GM18907 (cell line): ENCODE results near the gene SNAP47.

Experiments used
- ATAC-seq: cut with Tn5 transposase; IDR thresholded peaks from one replicate; pipeline ENCODE4 v1.9.1; 2021; ENCODE audit warnings: mild to moderate bottlenecking, moderate library complexity; ENCODE audit not compliant: unreplicated experiment

The SNAP47 gene

DNA sequence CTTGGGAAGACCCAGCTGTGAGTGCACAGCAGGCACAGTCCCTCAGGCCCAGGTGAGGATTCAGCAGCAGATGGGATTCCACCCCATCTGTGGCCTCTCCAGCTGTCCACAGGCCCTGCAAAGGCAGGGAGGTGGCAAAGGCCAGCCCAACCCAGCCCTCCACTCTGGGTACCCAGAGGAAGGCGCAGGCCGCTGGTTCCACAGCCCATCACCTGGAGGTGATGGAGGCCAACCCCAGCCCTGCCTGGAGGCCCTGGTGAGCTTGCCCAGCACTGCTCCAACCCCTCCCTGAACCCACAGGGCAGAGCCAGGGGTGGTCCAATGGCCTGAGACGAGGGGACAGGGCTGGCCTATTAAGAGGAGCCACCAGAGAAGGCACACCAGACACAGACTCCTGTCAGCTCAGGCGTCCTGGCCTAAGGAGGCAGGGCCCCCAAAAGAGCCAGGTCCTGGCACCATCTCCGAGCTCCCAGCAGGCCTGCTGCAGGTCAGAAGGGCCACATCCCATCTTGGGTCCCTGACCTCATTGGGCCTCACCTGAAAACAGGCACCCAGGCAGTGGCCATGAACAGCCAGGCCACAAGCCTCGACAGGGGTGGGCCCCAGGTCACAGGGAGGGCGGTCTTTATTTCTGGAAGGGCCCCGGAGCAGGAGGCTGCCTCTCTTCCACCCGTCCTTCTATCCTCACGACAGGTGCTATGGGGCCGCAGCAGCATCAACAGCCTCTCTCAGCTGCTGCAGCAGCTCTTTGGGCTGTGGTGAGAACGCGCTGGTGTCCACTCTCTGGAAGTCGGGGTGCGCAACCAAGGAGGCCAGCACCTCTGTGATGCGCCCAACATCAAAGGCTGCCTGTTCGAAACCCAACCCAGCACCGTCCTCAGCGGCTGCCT, 3.3 kb upstream of the SNAP47 start:
- ATAC-seq = no peak

DNA sequence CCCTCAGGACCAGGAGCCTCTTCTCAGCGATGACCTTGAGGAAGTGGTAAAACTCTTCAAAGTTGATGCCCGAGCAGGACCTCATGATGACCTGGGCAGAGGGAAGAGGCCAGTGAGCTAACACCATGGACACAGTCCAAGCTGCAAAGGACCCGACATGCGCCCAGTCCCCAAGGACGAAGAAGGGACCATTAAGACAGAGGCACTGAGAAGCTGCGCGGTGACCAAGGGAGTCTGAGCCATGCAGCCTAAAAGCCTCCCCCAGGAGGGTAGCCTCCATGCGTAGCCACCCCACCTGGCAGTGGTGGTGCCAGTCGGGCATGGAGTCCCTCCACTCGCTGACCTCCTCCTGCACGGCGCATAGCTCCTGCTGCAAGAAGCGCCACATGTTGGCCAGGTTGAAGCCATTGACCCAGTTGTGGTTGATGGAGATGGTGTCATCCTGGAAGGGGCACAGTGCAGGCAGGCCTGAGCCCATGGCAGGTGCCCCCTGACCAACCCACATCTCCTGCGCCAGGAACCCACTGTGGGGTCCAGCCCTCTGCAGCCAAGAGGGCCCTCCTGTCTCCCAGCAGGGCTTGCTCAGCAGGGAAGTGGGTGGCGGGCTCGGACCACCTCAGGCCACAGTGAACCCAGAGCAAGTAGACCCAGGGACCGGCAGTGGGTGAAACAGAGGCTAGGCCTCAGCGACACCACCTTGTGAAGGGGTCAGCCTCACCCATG, 2.5 kb upstream of the SNAP47 start:
- ATAC-seq = no peak

DNA sequence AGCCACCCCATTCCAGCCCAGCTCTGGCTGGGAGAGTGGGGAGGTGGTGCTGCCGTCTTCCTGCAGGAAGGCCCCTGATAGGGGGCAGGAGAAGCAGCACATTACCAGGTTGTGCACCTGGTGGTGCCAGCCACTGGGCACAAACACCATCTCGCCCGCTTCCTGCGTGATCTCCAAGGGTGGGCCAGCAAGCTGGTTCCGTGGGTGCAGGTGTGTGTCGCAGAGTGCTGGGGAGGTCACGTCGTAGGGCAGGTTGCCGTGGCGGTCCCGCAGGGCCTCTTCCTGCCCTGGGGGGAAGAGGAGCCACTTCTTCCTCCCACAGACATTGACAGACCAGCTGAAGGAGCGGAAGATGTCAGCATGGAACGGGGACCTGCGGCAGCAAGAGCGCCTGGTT, 1.9 kb upstream of the SNAP47 start:
- no peak for ATAC-seq

DNA sequence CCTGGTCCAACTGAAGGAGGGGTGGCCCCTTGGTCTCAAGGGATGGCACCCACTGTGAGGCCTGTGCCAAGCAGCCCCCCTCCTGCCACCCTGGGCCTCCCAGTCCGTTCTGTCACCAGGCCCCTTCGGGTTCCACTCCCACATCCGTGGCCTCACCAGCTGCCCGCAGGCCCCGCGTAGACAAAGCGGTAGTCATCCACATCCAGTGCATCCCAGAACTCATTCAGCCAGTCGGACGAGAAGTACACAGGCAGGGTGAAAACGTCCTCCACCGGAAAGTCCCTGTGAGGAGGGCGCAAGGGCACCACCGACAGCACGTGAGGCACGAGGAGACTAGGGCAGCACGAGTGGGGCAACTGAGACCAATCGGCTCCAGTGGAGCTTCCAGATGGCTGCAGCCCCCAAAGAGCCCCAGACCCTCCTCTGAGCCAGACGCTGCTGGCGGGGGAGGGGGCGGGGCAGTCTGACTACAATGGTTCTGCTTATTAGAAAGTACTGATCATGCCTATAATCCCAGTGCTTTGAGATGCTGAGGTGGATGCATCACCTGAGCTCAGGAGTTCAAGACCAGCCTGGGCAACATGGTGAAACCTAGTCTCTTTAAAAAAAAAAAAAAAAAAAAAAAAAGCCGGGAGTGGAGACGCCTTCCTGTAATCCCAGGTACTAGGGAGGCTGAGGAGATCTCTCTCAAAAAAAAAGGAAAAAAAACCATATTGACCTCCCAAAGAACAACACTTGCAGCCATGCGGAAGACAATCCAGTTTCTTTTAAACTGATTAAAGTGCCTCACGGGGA, 1.3 kb upstream of the SNAP47 start:
- no peak for ATAC-seq

DNA sequence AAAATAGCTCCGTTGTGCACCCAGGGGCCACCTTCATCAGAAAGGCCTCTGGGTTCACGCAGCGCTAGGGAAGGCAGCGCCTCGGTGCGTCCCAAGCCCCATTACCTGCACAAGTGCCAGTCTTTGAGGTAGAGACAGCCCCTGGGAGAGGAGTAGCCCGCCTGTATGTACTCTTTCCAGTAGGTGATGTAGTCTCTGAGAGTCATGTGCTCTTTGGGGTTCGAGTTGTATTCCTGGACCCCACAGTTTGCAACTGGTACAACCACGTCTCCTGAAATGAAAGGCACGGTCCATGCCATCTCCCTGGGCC, 734 bp upstream of the SNAP47 start:
- no peak for ATAC-seq

DNA sequence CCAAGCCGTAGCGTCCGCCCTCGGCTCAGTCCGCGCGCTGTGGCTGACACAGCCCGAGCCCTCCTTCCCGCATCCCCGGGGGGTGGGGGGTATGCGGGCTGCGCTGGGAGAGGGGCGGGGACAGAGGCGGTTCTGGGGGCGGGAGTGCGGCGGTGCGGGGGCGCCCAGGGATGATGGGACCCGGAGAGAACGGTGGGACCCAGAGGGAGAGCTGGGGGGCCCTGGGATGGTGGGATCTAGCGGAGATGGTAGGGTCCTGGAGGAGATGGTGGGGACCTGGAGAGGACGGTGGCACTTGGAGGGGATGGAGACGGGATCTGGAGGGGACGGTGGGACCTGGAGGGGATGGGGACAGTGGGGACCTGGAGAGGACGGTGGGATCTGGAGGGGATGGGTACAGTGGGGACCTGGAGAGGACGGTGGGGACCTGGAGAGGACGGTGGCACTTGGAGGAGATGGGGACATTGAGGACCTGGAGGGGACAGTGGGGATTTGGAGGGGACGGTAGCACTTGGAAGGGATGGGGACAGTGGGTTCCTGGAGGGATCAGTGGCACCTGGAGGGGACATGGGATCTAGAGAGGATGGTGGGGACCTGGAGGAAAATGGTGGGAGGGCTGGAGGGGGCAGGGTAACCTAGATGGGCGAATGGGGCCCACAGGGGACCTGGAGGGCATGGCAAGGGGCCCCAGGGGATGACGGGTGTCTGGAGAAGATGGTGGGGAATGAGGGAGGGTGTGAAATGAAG, 477 bp downstream of the SNAP47 start:
- no peak for ATAC-seq

DNA sequence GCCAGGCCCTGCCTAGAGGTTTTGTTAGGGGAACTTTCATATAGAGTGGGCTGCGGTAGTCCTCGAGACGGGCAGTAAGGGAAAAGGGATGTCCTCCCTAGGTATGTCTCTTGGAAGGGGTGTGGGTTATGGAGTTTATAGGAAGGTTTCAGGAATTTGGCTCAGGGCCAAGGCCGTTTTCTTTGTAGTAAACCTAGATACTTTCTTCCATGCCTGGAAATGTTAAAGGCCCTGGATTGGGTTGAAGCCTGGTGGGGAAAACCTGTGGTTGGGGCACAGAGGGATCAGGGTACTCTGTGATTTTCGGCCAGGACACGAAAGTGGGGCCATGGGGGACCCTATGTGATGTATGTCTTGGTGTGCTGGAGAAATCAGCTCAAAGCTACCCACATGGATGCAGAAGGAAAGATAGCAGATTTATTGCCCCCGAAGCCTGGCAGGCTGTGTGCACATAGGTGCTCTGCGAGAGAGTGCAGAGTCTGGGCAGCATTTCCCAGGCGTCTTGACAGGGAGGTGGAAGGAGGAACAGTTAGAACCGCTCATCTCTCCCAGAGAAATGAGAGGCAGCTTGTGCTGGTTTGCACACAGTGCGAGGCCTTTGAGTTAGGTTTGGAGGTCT, 1.7 kb downstream of the SNAP47 start:
- no peak for ATAC-seq

DNA sequence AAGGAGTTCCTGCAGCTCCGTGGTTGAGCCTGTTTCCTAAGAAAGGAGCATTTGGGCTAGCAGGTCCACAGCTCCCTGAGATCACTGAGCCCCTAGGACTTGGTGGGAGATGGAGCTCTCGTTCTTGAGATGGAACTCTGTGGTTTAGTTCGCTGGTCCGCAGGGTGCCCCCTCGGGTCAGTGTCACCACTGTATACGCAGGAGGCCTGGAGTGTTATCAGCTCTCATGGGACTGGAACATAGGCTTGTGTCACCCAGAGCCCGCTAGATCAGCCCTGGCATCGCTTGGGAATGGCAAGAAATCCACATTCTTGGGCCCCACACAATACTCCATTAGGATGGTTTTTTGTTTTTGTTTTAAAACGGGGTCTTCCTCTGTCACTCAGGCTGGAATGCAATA, 3.6 kb downstream of the SNAP47 start:
- no peak for ATAC-seq

DNA sequence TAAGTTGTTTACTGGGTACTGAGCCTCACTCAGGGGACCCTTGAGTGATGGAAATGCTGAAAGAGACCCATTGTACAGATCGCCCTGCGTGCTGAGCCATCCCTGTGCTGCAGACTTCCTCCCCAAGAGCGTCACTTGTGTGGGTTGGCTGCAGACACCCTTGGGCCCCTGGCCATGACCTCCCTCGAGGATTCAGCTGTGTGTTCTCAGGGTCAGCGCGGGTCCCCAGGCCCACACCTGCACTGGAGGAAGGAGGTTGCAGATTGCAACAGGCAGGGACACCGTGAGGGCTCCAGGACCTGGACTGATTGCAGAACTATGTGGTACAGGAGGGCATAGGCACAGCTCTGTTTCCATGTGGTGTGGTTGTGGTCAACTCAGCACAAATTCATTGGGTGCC, 4.4 kb downstream of the SNAP47 start:
- ATAC-seq = no peak

DNA sequence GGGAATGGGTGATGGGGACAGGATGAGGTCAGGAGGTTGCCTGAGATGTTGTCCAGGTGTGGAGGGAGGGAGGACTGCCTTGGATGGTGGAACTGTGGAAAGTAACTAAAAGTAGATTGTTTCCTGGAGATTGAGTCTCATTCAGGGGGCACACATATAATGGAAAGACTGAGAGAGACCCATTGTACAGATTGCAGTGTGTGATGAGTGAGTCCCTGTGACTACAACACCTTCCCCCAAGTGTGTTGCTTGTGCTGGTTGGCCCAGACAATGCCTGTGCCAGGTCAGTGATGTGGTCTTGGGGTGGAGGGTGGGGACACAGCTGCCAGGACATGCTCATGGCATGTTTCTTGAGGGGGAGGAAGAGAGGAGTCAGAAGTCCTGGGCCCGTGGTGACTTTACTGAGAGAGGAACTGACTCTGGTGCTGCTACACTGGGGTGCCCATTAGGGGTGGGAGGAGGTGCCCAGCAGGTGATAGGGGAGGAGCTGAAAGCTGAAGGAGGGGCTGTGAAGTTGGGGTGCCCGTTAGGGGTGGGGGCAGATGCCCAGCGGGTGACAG, 5.2 kb downstream of the SNAP47 start:
- no peak for ATAC-seq

DNA sequence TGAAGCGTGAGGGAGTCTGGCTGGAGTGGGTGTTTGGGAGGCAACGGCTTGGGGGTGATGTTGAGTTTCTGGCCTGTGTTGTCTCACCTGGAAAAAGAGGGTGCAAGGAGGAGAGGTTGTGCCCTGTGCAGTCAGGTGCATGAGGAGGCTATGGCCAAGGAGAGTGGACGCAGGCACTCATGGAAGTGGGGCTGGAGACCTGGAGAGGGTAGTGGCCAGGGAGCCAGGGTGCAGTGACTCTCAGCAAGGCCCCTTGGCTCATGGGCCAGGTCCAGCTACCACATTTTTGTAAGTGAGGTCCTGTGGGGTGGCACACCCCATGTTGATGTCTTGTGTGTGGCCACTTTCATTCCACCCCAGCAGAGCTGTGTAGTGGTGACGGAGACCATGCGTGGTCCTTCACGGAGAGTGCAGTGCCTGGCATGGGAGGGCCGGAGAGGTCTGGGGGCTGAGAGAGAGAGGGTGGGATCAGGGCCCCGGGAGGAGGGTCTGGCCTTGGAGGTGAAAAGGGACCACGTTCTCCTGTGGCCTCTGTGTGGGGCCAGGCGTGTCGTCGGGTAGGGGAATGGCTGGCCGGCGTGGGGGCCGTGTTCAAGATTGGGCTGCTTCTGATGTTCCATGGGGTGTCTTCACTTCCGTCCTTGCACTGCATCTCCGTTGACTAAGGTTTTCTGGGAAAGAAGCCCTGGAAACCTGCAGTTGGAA, 6.1 kb downstream of the SNAP47 start:
- ATAC-seq = no peak

DNA sequence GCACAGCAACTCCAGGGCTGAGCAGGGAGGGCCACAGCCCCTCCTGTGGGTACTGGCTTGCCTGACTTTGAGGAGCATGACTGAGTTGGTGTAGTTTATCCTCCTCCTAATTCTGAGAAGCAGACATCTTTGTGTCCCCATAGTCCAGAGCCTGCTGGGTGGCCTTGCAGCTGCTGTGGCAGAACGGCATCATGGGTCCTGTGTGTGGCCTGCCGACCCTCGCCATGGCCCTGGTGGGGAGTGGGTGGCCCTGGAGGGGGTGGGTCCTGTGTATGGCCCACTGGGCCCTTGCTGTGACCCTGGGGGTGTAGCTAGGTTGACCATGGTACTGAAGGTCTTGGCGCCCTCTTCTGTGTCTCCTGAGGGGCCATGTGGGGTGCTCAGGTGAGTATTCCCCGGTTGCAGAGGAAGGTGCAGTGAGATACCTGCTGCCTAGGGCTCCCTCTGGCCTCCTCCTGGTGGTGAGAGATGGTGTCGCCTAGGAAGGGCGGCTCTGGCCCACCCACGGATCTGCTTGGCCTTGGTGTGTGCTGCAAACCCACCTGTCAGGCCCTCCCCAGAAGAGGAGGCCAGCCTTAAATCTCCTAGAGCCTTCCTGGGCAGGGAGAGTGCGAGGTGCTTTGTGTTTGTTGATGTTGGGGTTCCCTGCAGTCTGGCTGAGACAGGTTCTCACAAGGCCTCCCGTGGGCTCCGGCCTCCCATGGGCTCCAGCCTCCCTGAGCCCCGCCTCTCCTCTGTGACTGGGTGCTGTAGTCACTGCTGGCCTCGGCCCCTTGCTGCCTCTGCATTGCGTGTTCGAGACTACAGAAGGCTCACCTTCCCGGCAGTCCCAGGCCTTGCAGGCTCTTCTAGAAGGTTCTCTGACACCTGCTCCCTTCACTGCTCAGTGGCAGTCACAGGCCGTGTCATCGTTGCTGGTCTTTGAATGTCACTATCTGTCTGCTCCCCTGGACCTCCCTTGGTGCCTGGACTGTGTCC, 7.8 kb downstream of the SNAP47 start:
- no peak for ATAC-seq

DNA sequence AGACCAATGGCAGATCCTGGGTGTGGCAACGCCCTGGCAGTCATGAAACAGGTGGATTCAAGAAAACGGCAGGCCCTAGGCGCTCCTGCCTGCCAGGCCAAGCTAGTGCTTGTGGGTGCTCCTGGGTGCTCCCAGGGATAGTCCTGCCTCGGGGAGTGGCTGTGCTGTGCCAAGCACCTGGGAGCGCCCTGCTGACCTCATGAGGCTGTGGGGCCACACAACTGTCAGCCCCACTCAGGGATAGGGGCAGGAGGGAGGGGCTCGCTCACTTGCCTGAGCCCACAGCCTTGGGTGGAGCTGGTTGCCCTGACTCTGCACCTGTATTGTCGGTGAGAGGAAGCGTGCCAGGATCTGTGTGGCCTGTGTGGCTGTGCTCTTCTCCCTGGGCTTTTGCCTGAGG, 9.4 kb downstream of the SNAP47 start:
- no peak for ATAC-seq

DNA sequence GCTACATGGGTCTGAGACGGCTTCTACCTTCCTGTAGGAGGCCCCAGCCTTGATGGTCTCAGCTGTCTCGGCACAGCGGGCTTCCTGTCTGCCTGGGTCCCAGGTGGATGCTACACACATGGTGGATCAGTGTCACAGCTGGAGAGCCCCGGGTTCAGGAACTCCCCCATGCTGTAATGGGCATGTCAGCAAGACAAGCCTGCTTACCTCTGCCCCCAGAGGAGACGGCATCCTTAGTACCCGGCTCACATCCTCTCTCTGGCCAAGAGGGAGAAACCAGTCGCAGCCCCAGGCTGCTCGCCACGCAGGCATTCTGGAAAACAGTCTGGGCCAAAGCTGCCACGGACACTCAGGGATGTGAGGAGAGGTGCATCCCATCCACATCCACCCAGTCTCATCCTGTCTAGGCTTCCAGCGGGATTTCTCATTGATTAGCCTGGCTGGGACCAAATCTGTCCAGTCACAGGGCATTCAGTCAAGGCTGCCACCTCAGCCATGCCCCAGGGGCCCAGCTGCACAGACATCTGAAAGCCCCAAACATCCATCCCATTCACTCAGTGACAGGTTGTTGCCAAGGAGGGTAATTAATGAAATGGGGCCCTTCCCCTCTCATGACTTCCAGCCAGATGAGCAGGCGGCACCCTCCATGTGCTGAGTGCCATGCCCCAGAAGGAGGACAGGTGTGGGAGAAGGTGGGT, 10.5 kb downstream of the SNAP47 start:
- ATAC-seq = no peak

DNA sequence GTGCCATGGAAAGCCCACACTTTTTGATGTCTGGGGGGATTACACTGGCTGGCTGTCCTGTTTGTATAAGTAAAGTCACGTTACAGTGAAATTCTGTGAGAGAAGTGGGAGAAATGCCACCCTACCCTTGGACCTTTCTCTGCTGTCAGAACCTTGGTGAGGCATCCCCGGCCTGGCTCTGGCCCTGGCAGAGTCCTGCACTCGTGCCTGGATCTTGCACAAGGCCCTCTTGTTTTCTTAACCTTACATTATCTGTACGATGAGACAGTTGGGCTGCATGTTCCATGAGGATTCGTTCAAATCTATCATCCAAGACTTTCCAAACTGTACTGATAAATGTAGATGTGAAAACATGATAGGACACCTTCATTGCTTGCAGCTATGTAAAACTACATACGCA, 11.4 kb downstream of the SNAP47 start:
- ATAC-seq = no peak

DNA sequence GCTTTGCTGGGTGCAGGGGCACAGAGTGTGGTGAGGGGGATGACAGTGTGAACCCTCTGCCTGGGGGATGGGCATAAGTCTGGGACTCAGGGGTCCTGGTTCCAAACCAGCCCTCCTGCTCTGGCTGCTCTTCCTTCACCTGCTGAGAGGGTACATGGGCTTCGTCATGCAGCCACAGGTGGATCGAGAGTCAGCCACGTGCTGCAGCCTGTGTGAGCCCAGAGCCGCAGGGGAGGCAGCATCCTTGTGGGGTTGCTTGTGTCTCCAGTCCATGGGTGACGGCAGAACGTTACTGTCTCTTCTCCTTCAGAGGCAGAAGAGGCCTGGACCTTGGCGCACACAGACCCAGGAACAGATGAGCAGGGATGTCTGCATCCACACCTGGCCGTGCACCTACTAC, 12.1 kb downstream of the SNAP47 start:
- ATAC-seq = no peak

DNA sequence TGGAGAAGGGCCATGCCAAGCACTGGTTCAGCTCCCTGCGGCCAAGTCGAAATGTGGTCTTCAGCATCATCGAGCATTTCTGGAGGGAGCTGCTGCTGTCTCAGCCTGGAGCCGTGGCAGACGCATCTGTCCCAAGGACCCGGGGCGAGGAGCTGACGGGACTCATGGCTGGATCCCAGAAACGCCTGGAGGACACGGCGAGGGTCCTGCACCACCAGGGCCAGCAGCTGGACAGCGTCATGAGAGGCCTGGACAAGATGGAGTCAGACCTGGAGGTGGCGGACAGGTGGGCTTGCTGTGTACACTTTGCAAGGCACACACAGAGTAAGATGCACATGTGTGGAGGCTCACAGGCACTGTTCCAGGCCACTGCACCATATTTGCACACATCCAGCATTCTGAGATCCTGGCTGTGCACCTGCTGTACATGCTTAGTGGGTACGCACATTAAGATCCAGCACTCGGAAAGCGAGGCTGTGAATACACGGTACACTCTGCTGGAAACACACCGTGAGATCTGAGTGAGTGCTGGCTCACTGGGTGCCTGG, 12.8 kb downstream of the SNAP47 start:
- ATAC-seq = no peak
